K562 (cell line): Measurements from ENCODE around the gene EXOG. TPM values are rescaled to one million over a fixed set of nuclear protein-coding genes. Genes with fewer than 3 reads are reported as not detected.

Experiments
- ATAC-seq: fragments of 200-7000 bp; cut with Tn5 transposase; 3 replicates; pipeline ENCODE4 v1.9.1; 2020; ENCODE audit warnings: moderate library complexity
- BruUV-seq: library from RNA; stranded (reverse); fragments of 400-500 nt; replicated peaks from 2 replicates; lab custom pipeline; 2021; lab: Mats Ljungman, UMichigan
- CTCF ChIA-PET: fragments of 300-600 bp; formaldehyde crosslinking; extraction: SDS; loops from one replicate; lab custom pipeline; 2021; ENCODE audit warnings: low intra/inter-chr PET ratio; lab: Yijun Ruan, JAX
- POLR2A ChIA-PET: fragments of 300-600, 350-650 bp; sonication (Branson Sonifier 250); formaldehyde crosslinking; extraction: SDS; loops from one replicate; lab custom pipeline; 2021; ENCODE audit warnings: antibody characterized with exemption, inconsistent platforms; lab: Yijun Ruan, JAX
- DNase-seq, 4 experiments: peaks; one replicate each; pipeline versions ENCODE4 v3.0.0 to v3.0.0-alpha.2; 2011 to 2018; ENCODE audit warnings: low spot score in 3 of 4, mixed read lengths in 3 of 4; ENCODE audit errors: extremely low read depth in 1 of 4
- FAIRE-seq: peaks from 2 replicates; lab custom pipeline; 2011; peaks lifted over from hg19 to GRCh38; lab: Jason Lieb, UNC
- H2AFZ ChIP-seq: 2 replicates; pipeline ENCODE4 v1.6.0; 2011; ENCODE audit warnings: low read depth, low read length, control low read depth, inconsistent platforms
- H3K27ac ChIP-seq: fragments of 200-600 bp; 3 replicates; pipeline ENCODE4 v1.8.0; 2011; ENCODE audit warnings: low read depth, mild to moderate bottlenecking, control low read depth, inconsistent platforms, low read length, moderate library complexity, mixed read lengths; ENCODE audit errors: extremely low read depth
- H3K27me3 ChIP-seq, 2 experiments: fragments of 300-600 bp in 1 of 2; 2 replicates in 1 of 2; 3 replicates in 1 of 2; pipeline versions ENCODE4 v1.6.0 to v1.8.0; 2011; ENCODE audit warnings: inconsistent platforms in 2 of 2, low read length in 2 of 2, mild to moderate bottlenecking in 1 of 2, mixed read lengths in 1 of 2, moderate library complexity in 1 of 2; ENCODE audit not compliant: control insufficient read depth in 2 of 2, insufficient read depth in 2 of 2
- H3K36me3 ChIP-seq: fragments of 300-600 bp; 3 replicates; pipeline ENCODE4 v1.8.0; 2011; ENCODE audit warnings: mild to moderate bottlenecking, low read length, inconsistent platforms; ENCODE audit not compliant: control insufficient read depth, insufficient read depth
- H3K4me1 ChIP-seq, 2 experiments: fragments of 200-600 bp in 1 of 2; replicated peaks in 1 of 2; 2 replicates in 1 of 2; 3 replicates in 1 of 2; pipeline versions ENCODE4 v1.5.1 to v1.8.0; 2011; ENCODE audit warnings: inconsistent platforms in 2 of 2, low read length in 2 of 2, mild to moderate bottlenecking in 1 of 2, mixed read lengths in 1 of 2, moderate library complexity in 1 of 2; ENCODE audit not compliant: control insufficient read depth in 2 of 2, insufficient read depth in 2 of 2
- H3K4me2 ChIP-seq: 2 replicates; pipeline ENCODE4 v1.6.1; 2011; ENCODE audit warnings: low read length, control low read depth, inconsistent platforms, mixed read lengths; ENCODE audit not compliant: insufficient read depth
- H3K4me3 ChIP-seq: fragments of 200-600 bp; sonication (generic), shearing (Covaris generic); 2 replicates; pipeline ENCODE4 v1.5.1; 2016; ENCODE audit warnings: control low read depth, inconsistent platforms
- H3K79me2 ChIP-seq: fragments of 200-600 bp; 3 replicates; pipeline ENCODE4 v1.8.0; 2011; ENCODE audit warnings: low read length, inconsistent platforms; ENCODE audit not compliant: control insufficient read depth, insufficient read depth
- H3K9ac ChIP-seq, 2 experiments: 2 replicates each; pipeline versions ENCODE4 v1.6.0 to v1.6.1; 2011; ENCODE audit warnings: low read depth in 2 of 2, low read length in 2 of 2, control low read depth in 1 of 2, inconsistent platforms in 1 of 2, mild to moderate bottlenecking in 1 of 2, mixed read lengths in 1 of 2; ENCODE audit not compliant: insufficient read depth in 1 of 2
- H3K9me1 ChIP-seq: one replicate; pipeline ENCODE4 v1.6.0; 2011; ENCODE audit warnings: inconsistent platforms, mild to moderate bottlenecking, low read length, moderate library complexity; ENCODE audit not compliant: control insufficient read depth, insufficient read depth
- H3K9me3 ChIP-seq: replicated peaks from 2 replicates; pipeline ENCODE4 v1.5.1; 2011; ENCODE audit warnings: low read depth, low read length, inconsistent platforms; ENCODE audit not compliant: control insufficient read depth, insufficient read depth
- H4K20me1 ChIP-seq: replicated peaks from 2 replicates; pipeline ENCODE4 v1.6.1; 2011; ENCODE audit warnings: low read length, inconsistent platforms, mixed read lengths; ENCODE audit not compliant: control insufficient read depth, insufficient read depth
- ATF1 ChIP-seq, 2 experiments: fragments of 450-650 bp in 1 of 2; IDR thresholded peaks; 2 replicates each; pipeline ENCODE4 v1.6.1; 2016; ENCODE audit warnings: missing compliant biosample characterization in 1 of 2, missing genetic modification characterization in 1 of 2
- CREM ChIP-seq: IDR thresholded peaks from 2 replicates; pipeline ENCODE4 v1.6.1; 2014; ENCODE audit warnings: antibody characterized with exemption, low read depth
- E2F3 ChIP-seq: fragments of 250-450 bp; sonication (Bioruptor Pico); IDR thresholded peaks from 2 replicates; pipeline ENCODE4 v1.4.0; 2020; ENCODE audit warnings: mild to moderate bottlenecking
- HDGF ChIP-seq: fragments of 450-650 bp; IDR thresholded peaks from 2 replicates; pipeline ENCODE4 v1.6.1; 2016
- NRF1 ChIP-seq, 2 experiments: fragments of 450-650 bp; IDR thresholded peaks in 1 of 2; conservative IDR thresholded peaks in 1 of 2; 2 replicates each; pipeline ENCODE4 v1.6.1; 2014; ENCODE audit warnings: mild to moderate bottlenecking in 2 of 2
- PCBP1 ChIP-seq: fragments of 200-400 bp; formaldehyde crosslinking; IDR thresholded peaks from 2 replicates; pipeline ENCODE4 v1.6.1; 2018; ENCODE audit warnings: mild to moderate bottlenecking, low read depth, low read length; ENCODE audit not compliant: poor library complexity, severe bottlenecking
- PHTF2 ChIP-seq: fragments of 250-450 bp; sonication (Bioruptor Pico); IDR thresholded peaks from 2 replicates; pipeline ENCODE4 v1.5.0; 2021; ENCODE audit warnings: mild to moderate bottlenecking
- RBM17 ChIP-seq: fragments of 200-400 bp; formaldehyde crosslinking; IDR thresholded peaks from 2 replicates; pipeline ENCODE4 v1.6.1; 2017; ENCODE audit warnings: low read depth, mild to moderate bottlenecking, low read length, borderline replicate concordance
- SIN3A ChIP-seq, 2 experiments: fragments of 150-350 bp in 1 of 2; IDR thresholded peaks; 2 replicates each; pipeline ENCODE4 v1.6.1; 2011 to 2016; ENCODE audit warnings: borderline replicate concordance in 2 of 2, low read depth in 2 of 2, low read length in 2 of 2, mild to moderate bottlenecking in 2 of 2, moderate library complexity in 2 of 2; ENCODE audit not compliant: control insufficient read depth in 1 of 2
- SIX5 ChIP-seq, 2 experiments: IDR thresholded peaks; 2 replicates each; pipeline ENCODE4 v1.6.1; 2011; ENCODE audit warnings: low read length in 2 of 2, borderline replicate concordance in 1 of 2, low read depth in 1 of 2, mild to moderate bottlenecking in 1 of 2, moderate library complexity in 1 of 2; ENCODE audit not compliant: insufficient read depth in 1 of 2
- SMARCE1 ChIP-seq: fragments of 450-650 bp; IDR thresholded peaks from 2 replicates; pipeline ENCODE4 v1.7.1; 2016; ENCODE audit warnings: mild to moderate bottlenecking
- VEZF1 ChIP-seq: fragments of 200-800 bp; sonication (Bioruptor generic); IDR thresholded peaks from 2 replicates; pipeline ENCODE4 v1.6.1; 2017; ENCODE audit warnings: missing genetic modification characterization, missing compliant biosample characterization
- ZNF583 ChIP-seq: fragments of 250-450 bp; sonication (Bioruptor Pico); IDR thresholded peaks from 2 replicates; pipeline ENCODE4 v1.4.0; 2020
- ZNF592 ChIP-seq: fragments of 450-650 bp; IDR thresholded peaks from 2 replicates; pipeline ENCODE4 v1.6.1; 2017; ENCODE audit warnings: antibody characterized with exemption, mild to moderate bottlenecking
- ZNF79 ChIP-seq: fragments of 250-450 bp; sonication (Bioruptor Pico); IDR thresholded peaks from 2 replicates; pipeline ENCODE4 v1.4.0; 2020; ENCODE audit warnings: low read depth, mild to moderate bottlenecking, moderate library complexity
- WGBS: fragments of 100-300 bp; shearing (Covaris generic); methylation state at CpG from one replicate; pipeline ENCODE4 v1.1.6; 2016; ENCODE audit warnings: low coverage, mixed read lengths; ENCODE audit not compliant: insufficient coverage; ENCODE audit errors: missing lambda C conversion rate; 5-methylcytosine and 5-hydroxymethylcytosine counted together
- in situ Hi-C: fragments of 300-500 bp; cut with MboI; formaldehyde crosslinking; loops from 4 replicates; pipeline ENCODE4 v1.15.0; 2018; ENCODE audit warnings: inconsistent platforms, mixed read lengths
- intact Hi-C: fragments of 100-400 bp; cut with micrococcal nuclease; formaldehyde crosslinking; loops from 2 replicates; pipeline ENCODE4 v1.14.2; 2022
- polyA plus RNA-seq, 8 experiments: library from polyadenylated mRNA; depleted of rRNA in 4 of 8; stranded (reverse) in 5 of 8; unstranded in 3 of 8; fragments of >200 nt; fragmentation: Nextera tagmentation in 2 of 8; fragmentation: Illumina TruSeq in 1 of 8; extraction: Ambion mirVana in 2 of 8; extraction: Trizol in 1 of 8; gene quantifications; 2 replicates each; pipeline versions ENCODE4 v1.2.1 to v1.2.3, GENCODE V29; 2011 to 2014; ENCODE audit warnings: inconsistent platforms in 1 of 8, missing spikeins in 1 of 8
- total RNA-seq, 7 experiments: library from RNA; depleted of rRNA in 6 of 7; stranded (reverse); fragments of >200 nt in 6 of 7; fragmentation: Illumina TruSeq in 2 of 7; extraction: Trizol in 2 of 7; gene quantifications; 2 replicates each; pipeline versions ENCODE4 v1.2.1 to v1.2.3, GENCODE V29; 2011 to 2021; ENCODE audit warnings: low replicate concordance in 1 of 7

EXOG gene
- total and polyA plus RNA-seq, 9 of the 15 experiments (the other 6 are each of a cell fraction or from before 2014, with no cell fraction given) = 10.8 to 21.7 (median 14.8) TPM

- peak; percentile 80 for TF ChIP-seq VEZF1 (CRISPR knock-in tag)
Measured at GRCh38 chr3:38453913-38454177, 42.3 kb upstream of the EXOG start (continued).

DNA sequence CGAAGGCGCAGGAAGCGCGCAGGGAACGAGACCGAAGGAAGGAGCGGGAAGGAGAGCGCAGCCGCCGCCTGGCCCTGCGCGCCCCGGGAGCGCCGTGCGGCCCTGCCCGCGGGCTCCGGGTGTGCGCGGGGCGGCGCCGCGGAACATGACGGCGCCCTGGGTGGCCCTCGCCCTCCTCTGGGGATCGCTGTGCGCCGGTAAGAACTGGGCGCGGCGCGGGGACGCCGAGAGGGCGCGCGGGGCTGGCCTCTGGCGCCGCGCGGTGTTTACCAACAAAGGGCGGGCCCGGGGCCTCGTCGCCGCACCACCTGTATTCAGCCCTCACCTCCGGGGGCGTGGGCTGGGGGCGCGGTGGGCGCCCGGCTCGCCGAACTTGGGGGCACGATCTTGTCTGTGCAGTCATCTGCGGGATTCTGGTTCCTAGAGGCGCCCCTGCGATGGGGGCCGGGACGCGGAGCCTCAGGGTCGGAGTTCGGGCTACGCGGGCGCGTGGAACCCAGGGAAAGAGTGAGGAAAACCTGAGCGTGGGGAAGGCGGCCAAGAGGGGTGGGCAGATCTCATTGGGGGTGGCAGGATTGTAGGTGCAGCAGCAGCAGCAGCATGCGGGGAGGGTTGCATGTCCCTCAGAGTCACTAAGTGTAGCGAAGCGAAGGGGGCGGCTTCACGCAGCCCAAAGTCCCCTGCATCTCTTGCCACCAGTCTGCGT, 41.8 kb upstream of the EXOG start:
- DNase-seq = peak; percentile 69 to 82 (median 79)
- intact Hi-C loops = loop anchor here (5.0 kb wide), 1 partner anchor 107 kb away; the partner anchor contains the start of gene XYLB
- Histone ChIP-seq H4K20me1 (peaks cover 31% of the 10 kb centered on the region), H3K4me1 (peaks cover 27 to 34% of the 10 kb centered on the region in 2 experiments), H2AFZ (peak overlapping the region; percentile 89), H3K9ac (peak overlapping the region; percentile 92 to 98), H3K36me3 (no peaks in the 10 kb centered on the region), H3K9me1 (peaks cover 5% of the 10 kb centered on the region), H3K4me3 (peak overlapping the region; percentile 72), H3K9me3 (no peaks in the 10 kb centered on the region), H3K27me3 (no peaks in the 10 kb centered on the region), H3K4me2 (peak overlapping the region; percentile 89), H3K27ac (peak overlapping the region; percentile 92), H3K79me2 (peaks cover 50% of the 10 kb centered on the region)
- ChIA-PET POLR2A (interaction anchor here (0.8 kb wide), 1 partner anchor 89 kb away, joined by 3 read pairs; no protein-coding TSS in a partner anchor), CTCF (no interaction called here)
- FAIRE-seq = no peak
- no TSS peak for BruUV-seq
- WGBS = under 1% methylated on average over 58 of the region's 78 CpGs
- in situ Hi-C loops = no loop called here
- peak; percentile 76 for ATAC-seq
- peak in 1 of 2 experiments; percentile 64; a peak in 2 of 4 replicates for TF ChIP-seq NRF1 (conservative IDR thresholded peaks at IDR 0.05 in 1 of 2, IDR thresholded peaks at IDR 0.05 in 1 of 2)
- no peak for TF ChIP-seq ZNF79 (CRISPR knock-in tag)
- peak; percentile 5; the same call in 1 of the 2 replicates for TF ChIP-seq ATF1 (CRISPR knock-in tag; IDR thresholded peaks at IDR 0.05)
- no peak for TF ChIP-seq ATF1 (tag; IDR thresholded peaks at IDR 0.05)
- peak; percentile 30; the same call in 1 of the 2 replicates for TF ChIP-seq CREM
- 0 out of 2 replicates have a peak, but pooled peaks have one; percentile 3 for TF ChIP-seq ZNF592
- no peak for TF ChIP-seq PCBP1
- no peak for TF ChIP-seq SIX5 (IDR thresholded peaks at IDR 0.05; ENCODE audit: borderline replicate concordance in 1 of 2, insufficient read depth in 1 of 2, low read depth in 1 of 2, low read length in 2 of 2)
- no peak for TF ChIP-seq RBM17
- peak; percentile 35 to 36; a peak in 2 of 4 replicates for TF ChIP-seq SIN3A (IDR thresholded peaks at IDR 0.05; ENCODE audit: borderline replicate concordance in 2 of 2, control insufficient read depth in 1 of 2, low read depth in 2 of 2, low read length in 2 of 2)
- TF ChIP-seq PHTF2 (CRISPR knock-in tag) = no peak
- TF ChIP-seq E2F3 (CRISPR knock-in tag) = peak; percentile 82
- TF ChIP-seq ZNF583 (CRISPR knock-in tag) = 0 out of 2 replicates have a peak, but pooled peaks have one; percentile 16
- no peak for TF ChIP-seq SMARCE1
- no peak for TF ChIP-seq HDGF
